Parathyroid adenoma (tissue), 2 donors: ENCODE measurements around the gene PITX1.

Experiments
- H2AFZ ChIP-seq: fragments of 300-600 bp; sonication (generic); one replicate; pipeline ENCODE4 v1.7.0; 2017; ENCODE audit warnings: antibody characterized with exemption, mild to moderate bottlenecking
- H3K27ac ChIP-seq: fragments of 300-600 bp; sonication (generic); one replicate; pipeline ENCODE4 v1.7.0; 2017
- H3K27me3 ChIP-seq: fragments of 300-600 bp; sonication (generic); one replicate; pipeline ENCODE4 v1.7.0; 2017; ENCODE audit warnings: low read length; ENCODE audit not compliant: control insufficient read depth, insufficient read depth
- H3K36me3 ChIP-seq: fragments of 300-600 bp; sonication (generic); one replicate; pipeline ENCODE4 v1.7.0; 2017; ENCODE audit warnings: low read length; ENCODE audit not compliant: control insufficient read depth, insufficient read depth
- H3K4me1 ChIP-seq: fragments of 300-600 bp; sonication (generic); one replicate; pipeline ENCODE4 v1.7.0; 2017; ENCODE audit warnings: control low read depth
- H3K4me2 ChIP-seq: fragments of 300-600 bp; sonication (generic); one replicate; pipeline ENCODE4 v1.7.0; 2017; ENCODE audit warnings: low read length
- H3K4me3 ChIP-seq: fragments of 300-600 bp; sonication (generic); one replicate; pipeline ENCODE4 v1.7.0; 2017; ENCODE audit warnings: low read depth, low read length
- H3K79me2 ChIP-seq: fragments of 300-600 bp; sonication (generic); one replicate; pipeline ENCODE4 v1.7.0; 2017; ENCODE audit warnings: control low read depth
- H3K9ac ChIP-seq: fragments of 300-600 bp; sonication (generic); one replicate; pipeline ENCODE4 v1.7.0; 2017; ENCODE audit warnings: mild to moderate bottlenecking
- H3K9me3 ChIP-seq: fragments of 300-600 bp; sonication (generic); one replicate; pipeline ENCODE4 v1.7.0; 2017; ENCODE audit warnings: low read length; ENCODE audit not compliant: control insufficient read depth
- CTCF ChIP-seq: fragments of 300-600 bp; sonication (generic); IDR thresholded peaks from one replicate; pipeline ENCODE4 v1.7.0; 2017; ENCODE audit warnings: antibody characterized with exemption, mild to moderate bottlenecking
- donor health status: primary hyperparathyroidism.

PITX1 gene

DNA sequence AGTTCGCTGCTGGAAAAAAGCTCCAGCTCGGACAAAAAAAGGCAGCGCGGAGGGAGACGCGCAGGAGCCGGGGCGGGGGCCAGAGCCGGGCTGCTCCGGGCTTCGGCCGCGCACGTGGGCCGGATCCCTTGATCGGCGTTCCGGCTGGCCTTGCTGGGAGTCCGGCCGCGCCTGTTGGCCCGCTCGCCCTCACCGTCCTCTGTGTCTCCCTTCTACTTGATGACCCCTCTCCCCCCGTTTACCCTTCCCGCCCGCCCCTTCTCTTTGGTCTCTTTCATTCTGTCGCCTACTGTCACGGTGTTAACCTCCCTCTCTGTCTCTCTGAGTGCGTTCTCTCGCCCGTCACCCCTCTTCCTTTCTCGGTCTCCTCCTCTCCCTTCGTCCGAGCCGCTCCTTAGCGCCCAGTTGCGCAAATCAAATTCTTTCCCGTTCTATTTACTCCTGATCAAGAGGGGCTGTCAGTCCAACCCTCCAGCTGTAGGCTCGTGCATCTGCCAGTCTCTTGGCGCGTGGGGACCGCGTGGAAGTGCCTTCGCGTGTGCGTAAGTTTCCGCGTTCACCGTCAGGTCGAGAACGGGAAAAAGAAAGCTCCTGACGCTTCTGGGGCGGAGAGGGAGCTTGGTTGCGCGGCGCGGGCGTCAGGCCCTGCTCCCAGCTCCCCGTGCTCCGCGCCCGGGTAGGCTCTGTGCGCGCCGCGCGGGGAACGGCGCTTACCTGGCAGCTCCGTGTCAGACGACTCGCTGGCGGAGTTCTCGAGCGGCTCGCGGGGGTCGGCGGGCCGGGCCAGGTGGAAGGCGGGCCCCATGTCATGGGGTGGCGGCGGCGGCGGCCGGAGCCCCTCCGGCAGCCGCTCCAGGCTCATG lies 798 bp downstream of the PITX1 start:
- Histone ChIP-seq H3K4me3 (peak overlapping the region; percentile 27), H3K27me3 (peaks cover 24% of the 10 kb centered on the region), H3K9me3 (no peaks in the 10 kb centered on the region), H3K27ac (no peak overlapping the region), H3K9ac (no peak overlapping the region), H3K36me3 (no peaks in the 10 kb centered on the region), H3K4me1 (peaks cover 3% of the 10 kb centered on the region), H2AFZ (peak overlapping the region; percentile 53), H3K4me2 (peak overlapping the region; percentile 60), H3K79me2 (no peaks in the 10 kb centered on the region)
- no peak for TF ChIP-seq CTCF

- peaks cover 3% of the 10 kb centered on the region for H3K4me1 ChIP-seq
- H3K27me3 ChIP-seq = peaks cover 29% of the 10 kb centered on the region
- H3K9ac ChIP-seq = no peak overlapping the region
- H3K4me2 ChIP-seq = peak overlapping the region; percentile 58
- H3K9me3 ChIP-seq = no peaks in the 10 kb centered on the region
- H3K27ac ChIP-seq = no peak overlapping the region
- no peaks in the 10 kb centered on the region for H3K79me2 ChIP-seq
- H3K4me3 ChIP-seq = no peak overlapping the region
- no peak for TF ChIP-seq CTCF
- no peak overlapping the region for H2AFZ ChIP-seq
- H3K36me3 ChIP-seq = no peaks in the 10 kb centered on the region
Observed at GRCh38 chr5:135032695-135032998, 1.4 kb downstream of the PITX1 start.

GRCh38 chr5:135031813-135032694 lies 2.0 kb downstream of the PITX1 start:
- no peaks in the 10 kb centered on the region for H3K36me3 ChIP-seq
- H3K27me3 ChIP-seq = peaks cover 34% of the 10 kb centered on the region
- H3K4me3 ChIP-seq = no peak overlapping the region
- H3K9ac ChIP-seq = no peak overlapping the region
- H3K9me3 ChIP-seq = no peaks in the 10 kb centered on the region
- no peaks in the 10 kb centered on the region for H3K79me2 ChIP-seq
- H3K4me2 ChIP-seq = no peak overlapping the region
- H2AFZ ChIP-seq = no peak overlapping the region
- no peak overlapping the region for H3K27ac ChIP-seq
- H3K4me1 ChIP-seq = peaks cover 3% of the 10 kb centered on the region
- no peak for TF ChIP-seq CTCF

- TF ChIP-seq CTCF = no peak
- H3K4me3 ChIP-seq = peak overlapping the region; percentile 14
- no peaks in the 10 kb centered on the region for H3K9me3 ChIP-seq
- H3K27ac ChIP-seq = no peak overlapping the region
- H3K9ac ChIP-seq = no peak overlapping the region
- peak overlapping the region; percentile 67 for H3K4me2 ChIP-seq
- H3K36me3 ChIP-seq = no peaks in the 10 kb centered on the region
- peaks cover 34% of the 10 kb centered on the region for H3K27me3 ChIP-seq
- H2AFZ ChIP-seq = no peak overlapping the region
- no peaks in the 10 kb centered on the region for H3K79me2 ChIP-seq
- H3K4me1 ChIP-seq = peaks cover 3% of the 10 kb centered on the region
Observed at GRCh38 chr5:135030956-135031812, 2.8 kb downstream of the PITX1 start.
